Epithelial cell of proximal tubule (primary cell): ENCODE results near the gene PTPRD. TPM values are rescaled to one million over a fixed set of nuclear protein-coding genes. Genes with fewer than 3 reads are reported as not detected.

Source experiments
- DNase-seq: peaks from one replicate; pipeline ENCODE4 v3.0.0-alpha.2; 2011; ENCODE audit warnings: low read depth
- H3K4me3 ChIP-seq: 2 replicates; pipeline ENCODE4 v1.5.1; 2011; ENCODE audit warnings: low read depth, mild to moderate bottlenecking, low read length
- CTCF ChIP-seq: conservative IDR thresholded peaks from 2 replicates; pipeline ENCODE4 v1.5.1; 2012; ENCODE audit warnings: low read depth, mild to moderate bottlenecking, low read length
- total RNA-seq: library from RNA; depleted of rRNA; stranded (reverse); fragments of >200 nt; gene quantifications from 2 replicates; pipeline ENCODE4 v1.2.3, GENCODE V29; 2015

PTPRD gene
- total RNA-seq, 1 donor from 2014 or later, result 3.2 TPM

GRCh38 chr9:9719373-9720112 lies 893.3 kb downstream of the PTPRD start:
- no peak for TF ChIP-seq CTCF
- H3K4me3 ChIP-seq, result no peak overlapping the region

GRCh38 chr9:9718691-9719090 lies 894.1 kb downstream of the PTPRD start:
- no peak for TF ChIP-seq CTCF
- no peak for DNase-seq
- no peak overlapping the region for H3K4me3 ChIP-seq

More at GRCh38 chr9:9719373-9720112, 893.3 kb downstream of the PTPRD start:
- no peak for DNase-seq

GRCh38 chr9:9679433-9679832 lies 933.4 kb downstream of the PTPRD start:
- H3K4me3 ChIP-seq, result no peak overlapping the region
- no peak for TF ChIP-seq CTCF
- no peak for DNase-seq

- no peak overlapping the region for H3K4me3 ChIP-seq
- TF ChIP-seq CTCF, result no peak
- no peak for DNase-seq
Measured at GRCh38 chr9:9674461-9674860, 938.3 kb downstream of the PTPRD start.

- no peak for TF ChIP-seq CTCF
- no peak overlapping the region for H3K4me3 ChIP-seq
- no peak for DNase-seq
Measured at GRCh38 chr9:9670454-9670853, 942.3 kb downstream of the PTPRD start.

- DNase-seq, result no peak
- TF ChIP-seq CTCF, result no peak
- H3K4me3 ChIP-seq, result no peak overlapping the region
Measured at GRCh38 chr9:9645006-9645405, 967.8 kb downstream of the PTPRD start.

GRCh38 chr9:9631284-9631683 lies 981.5 kb downstream of the PTPRD start:
- DNase-seq, result no peak
- no peak overlapping the region for H3K4me3 ChIP-seq
- TF ChIP-seq CTCF, result no peak
